Upper lobe of left lung (tissue), 4 donors: ENCODE measurements around the gene CKAP2L.

Experiments
- CTCF ChIP-seq, 6 experiments: fragments of 450-650 bp in 4 of 6; fragments of 200-600 bp in 2 of 6; sonication (generic) in 2 of 6; IDR thresholded peaks; one replicate each; pipeline ENCODE4 v1.5.1; 2016 to 2019; ENCODE audit warnings: antibody characterized with exemption in 6 of 6
- EP300 ChIP-seq, 4 donors: sonication (generic); formaldehyde crosslinking; IDR thresholded peaks; one replicate each; pipeline ENCODE4 v1.5.1; 2017; ENCODE audit warnings: antibody characterized with exemption in 4 of 4, control low read depth in 2 of 4
- POLR2A ChIP-seq, 4 donors: fragments of 450-650 bp; IDR thresholded peaks; one replicate each; pipeline ENCODE4 v1.5.1; 2016 to 2017; ENCODE audit warnings: antibody characterized with exemption in 4 of 4, mild to moderate bottlenecking in 2 of 4

- TF ChIP-seq CTCF (IDR thresholded peaks at IDR 0.05) (no peak), EP300 (IDR thresholded peaks at IDR 0.05) (no peak), POLR2A (IDR thresholded peaks at IDR 0.05) (no peak)
These were observed 20.1 kb upstream of the CKAP2L start, which contains the start of gene IL1A for GRCh38 chr2:112784199-112785189.
